Measurements from ENCODE around the gene APP.

- TF ChIP-seq ARID4B (CRISPR knock-in tag; IDR thresholded peaks at IDR 0.05; ENCODE audit: borderline replicate concordance), result no peak
- TF ChIP-seq CTCF (IDR thresholded peaks at IDR 0.05), result no peak
- no peak for TF ChIP-seq FOXP4 (CRISPR knock-in tag; IDR thresholded peaks at IDR 0.05)
- no peak for TF ChIP-seq TP53 (CRISPR knock-in tag; IDR thresholded peaks at IDR 0.05)
- no peak for TF ChIP-seq ZNF317 (CRISPR knock-in tag; IDR thresholded peaks at IDR 0.05; ENCODE audit: borderline replicate concordance, low read depth)
- TF ChIP-seq ZNF138 (CRISPR knock-in tag; conservative IDR thresholded peaks at IDR 0.05), result no peak
Measured at GRCh38 chr21:26117324-26117971, 53.1 kb downstream of the APP start.
